Fibroblast of the conjunctiva (primary cell): ENCODE data around the gene CBY2.
"Not testable (repeated sequence)": the region's sequence is repeated elsewhere in the genome, so short reads cannot be mapped to it uniquely, and the experiment has no call there.

Experiments
- DNase-seq: peaks from one replicate; pipeline ENCODE4 v3.0.0-alpha.2; 2010; ENCODE audit warnings: low read depth

CBY2 gene

GRCh38 chr13:45748941-45749759, 47.0 kb downstream of the CBY2 start:
- DNase-seq, result no peak

- DNase-seq, result no peak
Observed at GRCh38 chr13:45750566-45750965, 48.4 kb downstream of the CBY2 start.

GRCh38 chr13:45751885-45752284, 49.8 kb downstream of the CBY2 start:
- no peak for DNase-seq

GRCh38 chr13:45752510-45752909, 50.4 kb downstream of the CBY2 start:
- no peak for DNase-seq

DNA sequence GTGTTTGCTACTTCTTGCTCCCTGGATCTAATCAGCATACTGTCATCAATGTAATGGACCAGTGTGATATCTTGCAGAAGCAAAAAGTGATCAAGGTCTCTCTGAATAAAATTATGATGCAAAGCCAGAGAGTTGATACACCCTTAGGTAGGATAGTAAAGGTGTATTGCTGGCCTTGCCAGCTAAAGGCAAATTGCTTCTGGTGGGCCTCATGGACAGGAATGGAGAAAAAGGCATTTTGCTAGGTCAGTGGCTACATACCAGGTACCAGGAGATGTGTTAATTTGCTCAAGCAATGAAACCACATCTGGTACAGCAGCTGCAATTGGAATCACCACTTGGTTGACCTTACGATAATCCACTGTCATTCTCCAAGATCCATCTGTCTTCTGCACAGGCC, 54.4 kb downstream of the CBY2 start:
- DNase-seq, result not testable (repeated sequence)

DNA sequence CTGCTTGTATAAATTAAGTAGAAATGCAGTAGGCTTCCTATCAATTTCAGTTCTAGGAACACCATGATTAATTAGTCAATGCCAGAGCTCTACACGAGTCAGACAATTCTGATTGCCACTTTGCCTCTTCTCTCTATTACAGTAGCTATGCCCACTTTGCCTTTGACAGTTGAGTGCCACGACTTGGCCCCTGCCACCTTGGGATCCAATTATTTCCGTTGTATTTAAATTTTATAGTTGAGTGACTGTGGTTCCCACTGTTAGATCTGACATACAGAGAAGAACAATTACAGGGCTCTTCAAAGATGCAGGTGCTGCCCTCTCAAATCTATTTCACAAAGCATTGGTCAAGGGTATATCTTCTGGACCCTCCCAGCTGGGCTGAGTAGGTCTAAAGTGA, 55.5 kb downstream of the CBY2 start:
- not testable (repeated sequence) for DNase-seq

DNA sequence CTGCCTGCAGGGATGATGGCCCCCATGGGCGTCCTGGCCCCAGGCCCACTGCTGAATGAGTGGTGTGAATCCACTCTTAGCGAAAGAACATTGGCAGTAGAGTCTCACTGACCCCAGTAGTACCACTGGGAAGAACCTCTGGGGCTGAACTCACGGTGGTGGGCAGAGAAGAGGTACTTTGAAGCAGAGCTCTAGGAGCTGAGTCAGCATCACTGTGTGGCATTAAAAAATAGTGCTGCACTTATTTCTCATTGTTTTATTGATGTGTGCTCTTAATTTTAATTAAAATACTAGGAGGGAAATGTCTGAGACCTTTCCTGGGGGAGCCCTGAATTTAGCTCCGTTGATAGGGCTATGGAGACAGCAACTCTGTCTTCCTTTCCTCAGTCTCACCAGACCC, 61.3 kb downstream of the CBY2 start:
- no peak for DNase-seq
